Neural progenitor cell (in vitro differentiated cells): ENCODE measurements around the gene LRRK2. TPM values are rescaled to one million over a fixed set of nuclear protein-coding genes. Genes with fewer than 3 reads are reported as not detected.
A peak's percentile ranks its signal among the peaks of the same experiment; 100 is the strongest.

Experiments
- DNase-seq: peaks from one replicate; pipeline ENCODE4 v3.0.0-alpha.2; 2016; ENCODE audit warnings: low spot score
- H2AFZ ChIP-seq: fragments of 200-600 bp; sonication (generic); replicated peaks from 2 replicates; pipeline ENCODE4 v1.6.1; 2016; ENCODE audit warnings: antibody characterized with exemption
- H3F3A ChIP-seq: fragments of 200-600 bp; sonication (generic); 2 replicates; pipeline ENCODE4 v1.6.1; 2016; ENCODE audit warnings: antibody characterized with exemption, low read depth
- H3K27ac ChIP-seq: fragments of 200-600 bp; sonication (generic); 2 replicates; pipeline ENCODE4 v1.5.1; 2016; ENCODE audit warnings: mild to moderate bottlenecking
- H3K27me3 ChIP-seq: fragments of 200-600 bp; sonication (generic); 2 replicates; pipeline ENCODE4 v1.6.1; 2016; ENCODE audit warnings: mild to moderate bottlenecking, moderate library complexity
- H3K36me3 ChIP-seq: fragments of 200-600 bp; sonication (generic); 2 replicates; pipeline ENCODE4 v1.5.1; 2016
- H3K4me1 ChIP-seq: fragments of 200-600 bp; sonication (generic); 2 replicates; pipeline ENCODE4 v1.6.1; 2016; ENCODE audit warnings: mixed run types
- H3K4me2 ChIP-seq: fragments of 200-600 bp; sonication (generic); 2 replicates; pipeline ENCODE4 v1.6.1; 2016
- H3K4me3 ChIP-seq: fragments of 200-600 bp; sonication (generic); 2 replicates; pipeline ENCODE4 v1.5.1; 2016
- H3K79me2 ChIP-seq: fragments of 200-600 bp; sonication (generic); 2 replicates; pipeline ENCODE4 v1.6.1; 2016; ENCODE audit warnings: low read depth
- H3K9ac ChIP-seq: fragments of 200-600 bp; sonication (generic); 2 replicates; pipeline ENCODE4 v1.6.1; 2016
- H3K9me3 ChIP-seq: fragments of 200-600 bp; sonication (generic); 2 replicates; pipeline ENCODE4 v1.5.1; 2016; ENCODE audit warnings: low read depth
- H4K20me1 ChIP-seq: fragments of 200-600 bp; sonication (generic); 2 replicates; pipeline ENCODE4 v1.6.1; 2016; ENCODE audit warnings: low read depth
- H3K27ac Mint-ChIP-seq: 3 replicates; pipeline ENCODE4 v1.8.0; 2021; ENCODE audit warnings: mixed read lengths
- H3K27me3 Mint-ChIP-seq: 2 replicates; pipeline ENCODE4 v1.8.0; 2022; ENCODE audit warnings: low read depth, mild to moderate bottlenecking, inconsistent platforms, moderate library complexity, mixed read lengths; ENCODE audit not compliant: insufficient read depth
- H3K36me3 Mint-ChIP-seq: 3 replicates; pipeline ENCODE4 v1.8.0; 2021; ENCODE audit warnings: mixed read lengths
- H3K4me1 Mint-ChIP-seq: 3 replicates; pipeline ENCODE4 v1.8.0; 2021; ENCODE audit warnings: mixed read lengths
- H3K4me3 Mint-ChIP-seq: 3 replicates; pipeline ENCODE4 v1.8.0; 2021; ENCODE audit warnings: mild to moderate bottlenecking, moderate library complexity, mixed read lengths
- H3K9me3 Mint-ChIP-seq: 3 replicates; pipeline ENCODE4 v1.8.0; 2020; ENCODE audit warnings: mixed read lengths
- CTCF ChIP-seq: fragments of 200-600 bp; sonication (generic); IDR thresholded peaks from 2 replicates; pipeline ENCODE4 v1.5.1; 2017; ENCODE audit warnings: antibody characterized with exemption, mild to moderate bottlenecking
- EZH2 ChIP-seq: fragments of 200-600 bp; sonication (generic); IDR thresholded peaks from 2 replicates; pipeline ENCODE4 v1.6.1; 2017; ENCODE audit warnings: antibody characterized with exemption, mild to moderate bottlenecking, moderate library complexity
- EZH2phosphoT487 ChIP-seq: fragments of 200-600 bp; sonication (generic); IDR thresholded peaks from 2 replicates; pipeline ENCODE4 v1.6.1; 2017; ENCODE audit warnings: antibody characterized with exemption
- total RNA-seq: library from RNA; depleted of rRNA; stranded (reverse); fragments of >200 nt; gene quantifications from 2 replicates; pipeline ENCODE4 v1.2.3, GENCODE V29; 2015; ENCODE audit warnings: low replicate concordance

The LRRK2 gene
- 0.03 and 0.11 TPM in 2 replicates for total RNA-seq

- no peaks in the 10 kb centered on the region for H3K36me3 Mint-ChIP-seq
These were observed at the start of gene LRRK2 for GRCh38 chr12:40224439-40225291. Gene LRRK2, plus strand, starts transcription at chr12:40224997. Its CDS starts 135 bp downstream, at chr12:40225132.

GRCh38 chr12:40175045-40175444 lies 49.8 kb upstream of the LRRK2 start:
- H3K79me2 ChIP-seq, result no peaks in the 10 kb centered on the region
- H3K27ac Mint-ChIP-seq, result no peak overlapping the region
- no peaks in the 10 kb centered on the region for H3K4me1 Mint-ChIP-seq
- no peak for TF ChIP-seq EZH2phosphoT487
- TF ChIP-seq CTCF, result no peak
- no peak for TF ChIP-seq EZH2
- no peak overlapping the region for H3K4me3 ChIP-seq
- H3K36me3 ChIP-seq, result no peaks in the 10 kb centered on the region
- H3F3A ChIP-seq, result no peaks in the 10 kb centered on the region
- H3K4me2 ChIP-seq, result no peak overlapping the region
- H4K20me1 ChIP-seq, result no peaks in the 10 kb centered on the region
- peaks cover 1% of the 10 kb centered on the region for H3K9me3 Mint-ChIP-seq
- no peaks in the 10 kb centered on the region for H3K36me3 Mint-ChIP-seq
- H3K27ac ChIP-seq, result no peak overlapping the region
- no peaks in the 10 kb centered on the region for H3K4me1 ChIP-seq
- H2AFZ ChIP-seq, result no peak overlapping the region
- peaks cover 2% of the 10 kb centered on the region for H3K27me3 Mint-ChIP-seq
- no peak for DNase-seq
- H3K9ac ChIP-seq, result no peak overlapping the region
- no peaks in the 10 kb centered on the region for H3K27me3 ChIP-seq
- H3K4me3 Mint-ChIP-seq, result no peak overlapping the region
- H3K9me3 ChIP-seq, result no peaks in the 10 kb centered on the region

More at GRCh38 chr12:40224439-40225291, at the start of gene LRRK2:
- Mint-ChIP-seq H3K4me3 (peak within 1 kb of the TSS; percentile 84), H3K27me3 (peaks cover 10% of the 10 kb centered on the region), H3K27ac (peak within 1 kb of the TSS; percentile 26), H3K4me1 (peaks cover 8% of the 10 kb centered on the region), H3K9me3 (no peaks in the 10 kb centered on the region)
- Histone ChIP-seq H3F3A (no peaks in the 10 kb centered on the region), H3K79me2 (no peaks in the 10 kb centered on the region), H3K4me3 (peak within 1 kb of the TSS; percentile 67), H3K27me3 (peaks cover 54% of the 10 kb centered on the region), H2AFZ (peak within 1 kb of the TSS; percentile 96), H3K4me1 (no peaks in the 10 kb centered on the region), H4K20me1 (no peaks in the 10 kb centered on the region), H3K27ac (no peak within 1 kb of the TSS), H3K9me3 (no peaks in the 10 kb centered on the region), H3K4me2 (peak within 1 kb of the TSS; percentile 97), H3K36me3 (no peaks in the 10 kb centered on the region), H3K9ac (peak within 1 kb of the TSS; percentile 14)
- peak; percentile 54 for DNase-seq
- TF ChIP-seq EZH2phosphoT487 (peak; percentile 55), EZH2 (peak; percentile 73), CTCF (no peak)

GRCh38 chr12:40175489-40175888 lies 49.3 kb upstream of the LRRK2 start:
- Histone ChIP-seq H3K27ac (no peak overlapping the region), H2AFZ (no peak overlapping the region), H3K9ac (no peak overlapping the region), H3K4me2 (no peak overlapping the region), H3K9me3 (no peaks in the 10 kb centered on the region), H4K20me1 (no peaks in the 10 kb centered on the region), H3K4me1 (no peaks in the 10 kb centered on the region), H3K79me2 (no peaks in the 10 kb centered on the region), H3K27me3 (no peaks in the 10 kb centered on the region), H3K4me3 (no peak overlapping the region), H3F3A (no peaks in the 10 kb centered on the region), H3K36me3 (no peaks in the 10 kb centered on the region)
- peaks cover 5% of the 10 kb centered on the region for H3K9me3 Mint-ChIP-seq
- H3K36me3 Mint-ChIP-seq, result no peaks in the 10 kb centered on the region
- no peaks in the 10 kb centered on the region for H3K4me1 Mint-ChIP-seq
- no peak overlapping the region for H3K27ac Mint-ChIP-seq
- H3K27me3 Mint-ChIP-seq, result peaks cover 2% of the 10 kb centered on the region
- no peak for TF ChIP-seq CTCF
- no peak for TF ChIP-seq EZH2
- no peak for TF ChIP-seq EZH2phosphoT487
- no peak overlapping the region for H3K4me3 Mint-ChIP-seq
- DNase-seq, result no peak
